Fibroblast of lung (primary cell): ENCODE results near the gene TRPM5. TPM values are rescaled to one million over a fixed set of nuclear protein-coding genes. Genes with fewer than 3 reads are reported as not detected.

ENCODE experiments used
- DNase-seq, 2 donors: peaks; one replicate each; pipeline versions ENCODE4 v3.0.0 to v3.0.0-alpha.2; 2010; ENCODE audit warnings: low read depth in 2 of 2
- H2AFZ ChIP-seq: 2 replicates; pipeline ENCODE4 v1.5.1; 2012; ENCODE audit warnings: low read length, control low read depth, inconsistent platforms
- H3K27ac ChIP-seq: 2 replicates; pipeline ENCODE4 v1.5.1; 2011; ENCODE audit warnings: low read length, control low read depth; ENCODE audit not compliant: insufficient read depth
- H3K27me3 ChIP-seq: 2 replicates; pipeline ENCODE4 v1.5.1; 2011; ENCODE audit warnings: mild to moderate bottlenecking, low read length; ENCODE audit not compliant: control insufficient read depth, insufficient read depth
- H3K36me3 ChIP-seq: 2 replicates; pipeline ENCODE4 v1.5.1; 2011; ENCODE audit warnings: low read length; ENCODE audit not compliant: control insufficient read depth, insufficient read depth
- H3K4me1 ChIP-seq: 2 replicates; pipeline ENCODE4 v1.5.1; 2011; ENCODE audit warnings: low read length; ENCODE audit not compliant: control insufficient read depth, insufficient read depth; ENCODE audit errors: extremely low read depth
- H3K4me2 ChIP-seq: 2 replicates; pipeline ENCODE4 v1.5.1; 2011; ENCODE audit warnings: low read length, control low read depth; ENCODE audit not compliant: insufficient read depth; ENCODE audit errors: extremely low read depth
- H3K4me3 ChIP-seq, 4 experiments: fragments of 200-600 bp in 1 of 4; sonication (generic) in 1 of 4; replicated peaks in 1 of 4; 2 replicates each; pipeline ENCODE4 v1.5.1; 2011 to 2016; ENCODE audit warnings: low read length in 4 of 4, low read depth in 3 of 4, mild to moderate bottlenecking in 3 of 4, control low read depth in 2 of 4, inconsistent platforms in 1 of 4, mixed read lengths in 1 of 4; ENCODE audit not compliant: insufficient read depth in 1 of 4; ENCODE audit errors: control extremely low read depth in 1 of 4
- H3K79me2 ChIP-seq: 2 replicates; pipeline ENCODE4 v1.5.1; 2012; ENCODE audit warnings: mild to moderate bottlenecking, low read length, inconsistent platforms; ENCODE audit not compliant: control insufficient read depth, insufficient read depth
- H3K9ac ChIP-seq: 2 replicates; pipeline ENCODE4 v1.5.1; 2011; ENCODE audit warnings: mild to moderate bottlenecking, low read length, control low read depth; ENCODE audit not compliant: insufficient read depth
- H3K9me3 ChIP-seq: 2 replicates; pipeline ENCODE4 v1.5.1; 2012; ENCODE audit warnings: low read depth, low read length; ENCODE audit not compliant: control insufficient read depth, insufficient read depth
- H4K20me1 ChIP-seq: 2 replicates; pipeline ENCODE4 v1.5.1; 2011; ENCODE audit warnings: low read length; ENCODE audit not compliant: control insufficient read depth, insufficient read depth; ENCODE audit errors: extremely low read depth
- CTCF ChIP-seq, 2 donors: IDR thresholded peaks in 1 of 2; conservative IDR thresholded peaks in 1 of 2; 1 replicate in 1 of 2; 2 replicates in 1 of 2; pipeline ENCODE4 v1.5.1; 2011 to 2012; ENCODE audit warnings: low read length in 2 of 2, control low read depth in 1 of 2, inconsistent platforms in 1 of 2, low read depth in 1 of 2, mild to moderate bottlenecking in 1 of 2
- EZH2 ChIP-seq: IDR thresholded peaks from 2 replicates; pipeline ENCODE4 v1.5.1; 2012; ENCODE audit warnings: low read length, control low read depth, mild to moderate bottlenecking; ENCODE audit errors: missing control alignments
- polyA plus RNA-seq, 2 donors: library from polyadenylated mRNA; depleted of rRNA in 1 of 2; stranded (reverse) in 1 of 2; unstranded in 1 of 2; fragments of >200 nt; gene quantifications; 2 replicates each; pipeline ENCODE4 v1.2.1, GENCODE V29; 2011 to 2012; ENCODE audit warnings: missing spikeins in 1 of 2
- total RNA-seq: library from RNA; depleted of rRNA; stranded (reverse); fragments of >200 nt; gene quantifications from 2 replicates; pipeline ENCODE4 v1.2.1, GENCODE V29; 2014

TRPM5 gene
- total and polyA plus RNA-seq, 2 donors (not counting 1 experiment from before 2014, with no cell fraction given) = not detected

GRCh38 chr11:2459016-2459725, 14.9 kb upstream of the TRPM5 start:
- Histone ChIP-seq H3K27me3 (no peaks in the 10 kb centered on the region), H3K4me1 (no peaks in the 10 kb centered on the region), H3K27ac (no peak overlapping the region), H3K9ac (no peak overlapping the region), H2AFZ (no peak overlapping the region), H3K4me2 (no peak overlapping the region), H3K79me2 (no peaks in the 10 kb centered on the region), H3K9me3 (no peaks in the 10 kb centered on the region), H3K4me3 (no peak overlapping the region), H3K36me3 (no peaks in the 10 kb centered on the region), H4K20me1 (no peaks in the 10 kb centered on the region)
- TF ChIP-seq CTCF (conservative IDR thresholded peaks at IDR 0.05 in 1 of 2, IDR thresholded peaks at IDR 0.05 in 1 of 2; ENCODE audit: low read depth in 1 of 2, low read length in 2 of 2) = no peak
- TF ChIP-seq EZH2 = no peak
- DNase-seq = no peak

- H3K4me2 ChIP-seq = no peak overlapping the region
- H3K36me3 ChIP-seq = no peaks in the 10 kb centered on the region
- no peaks in the 10 kb centered on the region for H3K9me3 ChIP-seq
- H3K27me3 ChIP-seq = no peaks in the 10 kb centered on the region
- H3K9ac ChIP-seq = no peak overlapping the region
- H4K20me1 ChIP-seq = no peaks in the 10 kb centered on the region
- TF ChIP-seq EZH2 = no peak
- no peak for TF ChIP-seq CTCF (conservative IDR thresholded peaks at IDR 0.05 in 1 of 2, IDR thresholded peaks at IDR 0.05 in 1 of 2; ENCODE audit: low read depth in 1 of 2, low read length in 2 of 2)
- no peaks in the 10 kb centered on the region for H3K79me2 ChIP-seq
- DNase-seq = no peak
- H3K27ac ChIP-seq = no peak overlapping the region
- H3K4me1 ChIP-seq = no peaks in the 10 kb centered on the region
- H3K4me3 ChIP-seq = no peak overlapping the region
- H2AFZ ChIP-seq = no peak overlapping the region
Observed at GRCh38 chr11:2458321-2458720, 14.0 kb upstream of the TRPM5 start.

GRCh38 chr11:2453436-2453835, 9.1 kb upstream of the TRPM5 start:
- Histone ChIP-seq H3K27me3 (no peaks in the 10 kb centered on the region), H3K4me1 (no peaks in the 10 kb centered on the region), H3K27ac (no peak overlapping the region), H3K4me2 (no peak overlapping the region), H3K9me3 (no peaks in the 10 kb centered on the region), H3K79me2 (no peaks in the 10 kb centered on the region), H2AFZ (no peak overlapping the region), H4K20me1 (no peaks in the 10 kb centered on the region), H3K4me3 (no peak overlapping the region), H3K36me3 (no peaks in the 10 kb centered on the region), H3K9ac (no peak overlapping the region)
- no peak for DNase-seq
- TF ChIP-seq CTCF (conservative IDR thresholded peaks at IDR 0.05 in 1 of 2, IDR thresholded peaks at IDR 0.05 in 1 of 2; ENCODE audit: low read depth in 1 of 2, low read length in 2 of 2) (no peak), EZH2 (no peak)
